AG04450 (cell line): ENCODE measurements around the gene CSRP1. TPM values are rescaled to one million over a fixed set of nuclear protein-coding genes. Genes with fewer than 3 reads are reported as not detected.

Experiments
- CTCF ChIA-PET: fragments of 300-600, 350-600 bp; formaldehyde crosslinking; extraction: SDS; loops from one replicate; lab custom pipeline; 2022; ENCODE audit warnings: antibody characterized with exemption, inconsistent platforms; lab: Charles Lee
- POLR2A ChIA-PET: fragments of 350-600 bp; formaldehyde crosslinking; extraction: SDS; loops from one replicate; lab custom pipeline; 2021; ENCODE audit warnings: antibody characterized with exemption, inconsistent platforms; lab: Yijun Ruan, JAX
- DNase-seq: peaks from one replicate; pipeline ENCODE4 v3.0.0-alpha.2; 2011; ENCODE audit warnings: low read depth, low spot score
- H3K27ac ChIP-seq: one replicate; pipeline ENCODE4 v1.5.1; 2012; ENCODE audit warnings: low read depth, low read length, control low read depth
- H3K27me3 ChIP-seq: one replicate; pipeline ENCODE4 v1.6.0; 2012; ENCODE audit warnings: low read length; ENCODE audit not compliant: control insufficient read depth, insufficient read depth
- H3K4me3 ChIP-seq: 2 replicates; pipeline ENCODE4 v1.5.1; 2011; ENCODE audit warnings: mild to moderate bottlenecking, low read depth, low read length, control low read depth
- H3K9me3 ChIP-seq: 2 replicates; pipeline ENCODE4 v1.5.1; 2012; ENCODE audit warnings: low read length; ENCODE audit not compliant: control insufficient read depth, insufficient read depth
- CTCF ChIP-seq: IDR thresholded peaks from 2 replicates; pipeline ENCODE4 v1.5.1; 2011; ENCODE audit warnings: low read depth, low read length, control low read depth, inconsistent platforms
- polyA plus RNA-seq: library from polyadenylated mRNA; depleted of rRNA; stranded (reverse); fragments of >200 nt; gene quantifications from 2 replicates; pipeline ENCODE4 v1.2.3, GENCODE V29; 2011

The CSRP1 gene
- polyA plus RNA-seq, 1 experiment: 641 TPM

DNA sequence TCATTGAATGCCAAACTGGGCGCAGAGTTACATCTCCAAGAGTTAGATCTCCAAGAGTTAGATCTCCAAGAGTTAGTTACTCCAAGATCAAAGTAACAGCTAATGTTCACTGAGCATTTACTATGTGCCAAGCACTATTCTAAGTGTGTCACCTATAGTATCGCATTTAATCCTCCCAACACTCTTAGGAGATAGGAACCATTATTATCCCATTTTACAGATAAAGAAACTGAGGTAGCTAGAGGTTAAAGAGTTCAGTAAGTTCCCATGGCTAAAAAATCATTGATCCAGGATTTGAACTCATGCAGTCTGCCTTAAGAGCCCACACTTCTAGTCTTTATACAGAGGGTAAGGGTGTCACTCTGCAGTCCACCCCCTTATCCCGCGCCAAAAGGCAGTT, 30.5 kb upstream of the CSRP1 start:
- no peak overlapping the region for H3K27ac ChIP-seq
- H3K4me3 ChIP-seq: no peak overlapping the region
- H3K9me3 ChIP-seq: no peaks in the 10 kb centered on the region
- TF ChIP-seq CTCF: no peak
- no peak for DNase-seq
- POLR2A ChIA-PET: no interaction called here
- no peaks in the 10 kb centered on the region for H3K27me3 ChIP-seq
- CTCF ChIA-PET: interaction anchor here (0.6 to 1.5 kb wide), 6 partner anchors 21 to 289 kb away, joined by 3 to 6 read pairs (median 4); no protein-coding TSS in a partner anchor

DNA sequence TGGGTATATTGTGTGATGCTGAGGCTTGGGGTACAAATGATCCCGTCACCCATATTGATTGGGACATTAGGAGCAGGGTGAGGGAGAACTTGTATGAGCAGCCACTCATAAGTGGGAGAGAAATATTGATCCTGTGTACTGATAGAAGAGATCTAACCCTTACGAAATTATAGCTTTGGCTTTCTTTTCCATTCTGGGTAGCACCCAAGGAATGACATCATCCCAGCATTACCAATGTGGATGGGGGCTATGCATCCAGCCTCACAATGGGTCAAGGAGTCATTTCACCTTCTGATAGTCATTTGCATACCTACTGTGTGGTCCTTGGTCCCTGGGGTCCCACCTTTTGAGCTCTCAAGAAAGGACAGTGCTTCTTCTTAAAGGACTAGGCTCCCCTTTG, 30.1 kb upstream of the CSRP1 start:
- H3K27me3 ChIP-seq: no peaks in the 10 kb centered on the region
- ChIA-PET CTCF (interaction anchor here (0.6 to 1.5 kb wide), 7 partner anchors 22 to 290 kb away, joined by 3 to 6 read pairs (median 4); no protein-coding TSS in a partner anchor), POLR2A (no interaction called here)
- DNase-seq: no peak
- H3K4me3 ChIP-seq: no peak overlapping the region; the same call in 1 of the 2 replicates
- H3K27ac ChIP-seq: peak overlapping the region; percentile 22
- no peak for TF ChIP-seq CTCF
- H3K9me3 ChIP-seq: no peaks in the 10 kb centered on the region

DNA sequence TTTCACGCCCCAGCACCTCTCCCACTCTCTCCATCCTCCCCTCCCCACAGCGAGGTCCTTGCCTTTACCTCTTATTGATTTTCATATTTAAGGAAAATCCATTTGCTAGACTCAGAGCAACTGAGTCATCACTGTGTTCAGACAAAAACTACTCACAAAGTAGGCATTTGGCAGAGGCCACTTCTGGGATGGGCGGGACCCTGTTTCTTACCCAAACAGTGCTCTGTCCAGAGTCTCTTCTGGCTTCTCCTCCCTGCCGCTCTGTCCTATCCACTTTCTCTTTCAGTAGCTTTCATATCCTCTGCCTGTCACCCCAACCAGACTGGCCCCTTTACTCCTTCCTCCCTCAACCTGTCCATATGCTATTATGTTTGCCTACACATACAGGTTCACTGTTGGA, 29.6 kb upstream of the CSRP1 start:
- ChIA-PET CTCF (interaction anchor here (1.0 to 3.1 kb wide), 4 partner anchors 23 to 255 kb away, joined by 3 to 19 read pairs (median 6); no protein-coding TSS in a partner anchor), POLR2A (no interaction called here)
- no peak for TF ChIP-seq CTCF
- Histone ChIP-seq H3K4me3 (peak overlapping the region; percentile 29), H3K27ac (peak overlapping the region; percentile 22), H3K9me3 (no peaks in the 10 kb centered on the region), H3K27me3 (no peaks in the 10 kb centered on the region)
- no peak for DNase-seq

- H3K9me3 ChIP-seq: no peaks in the 10 kb centered on the region
- TF ChIP-seq CTCF: no peak
- no peak for DNase-seq
- H3K4me3 ChIP-seq: no peak overlapping the region
- ChIA-PET CTCF (interaction anchor here (0.7 to 3.1 kb wide), 5 partner anchors 23 to 257 kb away, joined by 3 to 19 read pairs (median 6); no protein-coding TSS in a partner anchor), POLR2A (interaction anchor here (0.6 kb wide), 1 partner anchor 67 kb away, joined by 7 read pairs; no protein-coding TSS in a partner anchor)
- H3K27me3 ChIP-seq: no peaks in the 10 kb centered on the region
- peak overlapping the region; percentile 22 for H3K27ac ChIP-seq
Measured at GRCh38 chr1:201535919-201536245, 29.0 kb upstream of the CSRP1 start.

- POLR2A ChIA-PET: interaction anchor here (0.5 to 0.6 kb wide), 3 partner anchors 8 to 400 kb away, joined by 3 to 7 read pairs (median 3); no protein-coding TSS in a partner anchor
- CTCF ChIA-PET: interaction anchor here (0.7 to 3.1 kb wide), 9 partner anchors 23 to 294 kb away, joined by 3 to 19 read pairs (median 4); partner anchors contain the start of gene IPO9
- Histone ChIP-seq H3K27me3 (no peaks in the 10 kb centered on the region), H3K9me3 (no peaks in the 10 kb centered on the region), H3K27ac (peak overlapping the region; percentile 22), H3K4me3 (no peak overlapping the region)
- no peak for DNase-seq
- no peak for TF ChIP-seq CTCF
Measured at GRCh38 chr1:201535046-201535918, 28.4 kb upstream of the CSRP1 start.
